SU-DHL-6 (cell line): ENCODE results near the gene PTPRG.

Experiments used
- H2AFZ ChIP-seq: fragments of 200-600 bp; sonication (generic); 2 replicates; pipeline ENCODE4 v1.6.1; 2014; ENCODE audit warnings: low read depth, mild to moderate bottlenecking, moderate library complexity, mixed read lengths, antibody characterized with exemption, low read length; ENCODE audit not compliant: severe bottlenecking
- H3F3A ChIP-seq: fragments of 200-600 bp; shearing (Covaris generic); 2 replicates; pipeline ENCODE4 v1.6.0; 2016; ENCODE audit warnings: antibody characterized with exemption, mild to moderate bottlenecking; ENCODE audit not compliant: insufficient read depth
- H3K27ac ChIP-seq: fragments of 200-600 bp; sonication (generic); 2 replicates; pipeline ENCODE4 v1.5.1; 2016; ENCODE audit warnings: low read depth, mild to moderate bottlenecking, low read length, moderate library complexity, mixed read lengths
- H3K27me3 ChIP-seq: fragments of 200-600 bp; sonication (generic), shearing (Covaris generic); 2 replicates; pipeline ENCODE4 v1.6.0; 2014; ENCODE audit warnings: mild to moderate bottlenecking, low read length
- H3K36me3 ChIP-seq: fragments of 200-600 bp; sonication (generic); 2 replicates; pipeline ENCODE4 v1.6.1; 2014; ENCODE audit warnings: mild to moderate bottlenecking, low read length, mixed read lengths
- H3K4me2 ChIP-seq: fragments of 300-600, 200-600 bp; shearing (Covaris generic), sonication (generic); 2 replicates; pipeline ENCODE4 v1.6.0; 2014; ENCODE audit warnings: low read length, low read depth, mild to moderate bottlenecking; ENCODE audit not compliant: poor library complexity, severe bottlenecking
- H3K4me3 ChIP-seq: fragments of 200-600 bp; sonication (generic); 2 replicates; pipeline ENCODE4 v1.5.1; 2014; ENCODE audit warnings: antibody characterized with exemption, low read length, mild to moderate bottlenecking, mixed read lengths; ENCODE audit not compliant: insufficient read depth, poor library complexity, severe bottlenecking
- H3K79me2 ChIP-seq: fragments of 200-600 bp; sonication (generic); 2 replicates; pipeline ENCODE4 v1.6.1; 2014; ENCODE audit warnings: mild to moderate bottlenecking, low read length, moderate library complexity; ENCODE audit not compliant: insufficient read depth
- H3K9ac ChIP-seq: fragments of 200-600 bp; sonication (generic); 2 replicates; pipeline ENCODE4 v1.7.0; 2014; ENCODE audit warnings: mild to moderate bottlenecking, low read length
- H3K9me2 ChIP-seq: fragments of 200-600 bp; sonication (generic); replicated peaks from 2 replicates; pipeline ENCODE4 v1.6.1; 2014; ENCODE audit warnings: low read length; ENCODE audit not compliant: insufficient read depth
- H3K9me3 ChIP-seq: fragments of 200-600 bp; sonication (generic); 2 replicates; pipeline ENCODE4 v1.6.1; 2014; ENCODE audit warnings: low read length, mixed read lengths; ENCODE audit not compliant: insufficient read depth
- H4K20me1 ChIP-seq: fragments of 200-600 bp; sonication (generic); 2 replicates; pipeline ENCODE4 v1.6.1; 2014; ENCODE audit warnings: low read depth, mild to moderate bottlenecking, antibody characterized with exemption, low read length, moderate library complexity, mixed read lengths
- CTCF ChIP-seq: fragments of 200-600 bp; sonication (generic); IDR thresholded peaks from one replicate; pipeline ENCODE4 v1.5.1; 2017; ENCODE audit warnings: antibody characterized with exemption, mild to moderate bottlenecking, low read length, moderate library complexity; ENCODE audit not compliant: insufficient read depth, poor library complexity, severe bottlenecking
- EZH2phosphoT487 ChIP-seq: fragments of 200-600 bp; sonication (generic), shearing (Covaris generic); conservative IDR thresholded peaks from 2 replicates; pipeline ENCODE4 v1.6.1; 2018; ENCODE audit warnings: mild to moderate bottlenecking, antibody characterized with exemption, low read length, moderate library complexity, mixed read lengths

The PTPRG gene

DNA sequence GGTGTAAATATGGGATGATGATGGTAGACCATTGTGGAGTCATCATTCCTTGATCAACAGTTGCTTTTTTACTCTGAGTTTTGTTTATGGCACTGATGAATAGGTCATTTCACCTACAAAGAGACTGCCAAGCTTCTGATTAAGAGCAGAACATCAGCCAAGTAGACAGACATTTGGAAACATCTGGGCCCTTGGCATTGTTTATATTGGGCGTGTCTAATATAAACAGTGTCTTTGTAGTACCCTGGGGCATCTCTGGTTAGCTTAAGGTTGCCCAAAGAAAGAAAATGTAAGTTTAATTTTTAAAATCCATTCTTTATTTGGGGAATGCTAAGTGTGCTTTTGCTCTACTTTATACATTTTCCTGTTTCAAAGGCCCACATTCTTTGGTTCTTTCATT is 435.0 kb downstream of the PTPRG start:
- H3K36me3 ChIP-seq, result no peaks in the 10 kb centered on the region
- no peak overlapping the region for H3K4me2 ChIP-seq
- no peaks in the 10 kb centered on the region for H3K79me2 ChIP-seq
- H3K27ac ChIP-seq, result no peak overlapping the region
- no peaks in the 10 kb centered on the region for H3K9me2 ChIP-seq
- H3K4me3 ChIP-seq, result no peak overlapping the region
- no peaks in the 10 kb centered on the region for H3K9me3 ChIP-seq
- no peaks in the 10 kb centered on the region for H3K27me3 ChIP-seq
- TF ChIP-seq CTCF, result no peak
- TF ChIP-seq EZH2phosphoT487, result no peak
- H3F3A ChIP-seq, result no peaks in the 10 kb centered on the region
- H2AFZ ChIP-seq, result no peak overlapping the region
- no peak overlapping the region for H3K9ac ChIP-seq
- H4K20me1 ChIP-seq, result no peaks in the 10 kb centered on the region

DNA sequence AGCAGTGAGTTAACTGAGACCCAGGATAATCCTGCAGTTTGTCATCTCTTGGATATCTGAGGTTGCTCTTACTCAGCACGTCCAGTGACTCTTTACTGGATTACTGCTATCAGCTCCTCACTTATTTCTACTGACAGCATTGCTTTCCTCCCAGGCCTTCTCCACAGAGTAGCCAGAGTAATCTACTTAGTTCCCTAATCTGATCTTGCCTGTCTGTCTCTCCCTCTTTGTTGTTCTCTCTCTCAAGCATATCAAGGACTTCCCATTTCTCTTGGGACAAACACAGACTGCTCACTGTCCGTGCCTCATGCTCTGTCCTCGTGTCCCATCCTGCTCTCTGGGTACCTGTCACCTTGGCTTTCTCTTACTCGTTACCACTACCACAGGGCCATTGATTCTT is 435.7 kb downstream of the PTPRG start:
- Histone ChIP-seq H4K20me1 (no peaks in the 10 kb centered on the region), H3K9me2 (no peaks in the 10 kb centered on the region), H3K27ac (no peak overlapping the region), H3K9me3 (no peaks in the 10 kb centered on the region), H3K79me2 (no peaks in the 10 kb centered on the region), H3F3A (no peaks in the 10 kb centered on the region), H3K9ac (no peak overlapping the region), H3K4me3 (no peak overlapping the region), H3K4me2 (no peak overlapping the region), H3K27me3 (no peaks in the 10 kb centered on the region), H2AFZ (no peak overlapping the region), H3K36me3 (no peaks in the 10 kb centered on the region)
- TF ChIP-seq CTCF (no peak), EZH2phosphoT487 (no peak)

GRCh38 chr3:62003835-62004234 is 442.5 kb downstream of the PTPRG start:
- H3K9me2 ChIP-seq, result no peaks in the 10 kb centered on the region
- no peak overlapping the region for H3K27ac ChIP-seq
- no peak overlapping the region for H3K9ac ChIP-seq
- H3F3A ChIP-seq, result no peaks in the 10 kb centered on the region
- no peak overlapping the region for H3K4me3 ChIP-seq
- no peak overlapping the region for H3K4me2 ChIP-seq
- H3K79me2 ChIP-seq, result no peaks in the 10 kb centered on the region
- no peak overlapping the region for H2AFZ ChIP-seq
- H3K36me3 ChIP-seq, result no peaks in the 10 kb centered on the region
- H3K27me3 ChIP-seq, result no peaks in the 10 kb centered on the region
- TF ChIP-seq EZH2phosphoT487 (no peak), CTCF (no peak)
- H3K9me3 ChIP-seq, result no peaks in the 10 kb centered on the region
- no peaks in the 10 kb centered on the region for H4K20me1 ChIP-seq

- no peaks in the 10 kb centered on the region for H3K79me2 ChIP-seq
- H3K4me2 ChIP-seq, result no peak overlapping the region
- no peaks in the 10 kb centered on the region for H3K36me3 ChIP-seq
- no peak overlapping the region for H3K9ac ChIP-seq
- no peaks in the 10 kb centered on the region for H3K27me3 ChIP-seq
- H2AFZ ChIP-seq, result no peak overlapping the region
- no peaks in the 10 kb centered on the region for H3K9me2 ChIP-seq
- no peaks in the 10 kb centered on the region for H3F3A ChIP-seq
- no peak overlapping the region for H3K27ac ChIP-seq
- no peaks in the 10 kb centered on the region for H4K20me1 ChIP-seq
- no peak overlapping the region for H3K4me3 ChIP-seq
- TF ChIP-seq CTCF, result no peak
- no peak for TF ChIP-seq EZH2phosphoT487
- H3K9me3 ChIP-seq, result no peaks in the 10 kb centered on the region
Observed at GRCh38 chr3:62007036-62007435, 445.7 kb downstream of the PTPRG start.
